EL (cell line): ENCODE results near the gene FBXO4.
A peak's percentile ranks its signal among the peaks of the same experiment; 100 is the strongest.
"Not testable (repeated sequence)": the region's sequence is repeated elsewhere in the genome, so short reads cannot be mapped to it uniquely, and the experiment has no call there.

Experiments
- DNase-seq: peaks from one replicate; pipeline ENCODE4 v3.0.0-alpha.2; 2016

The FBXO4 gene

GRCh38 chr5:41924526-41924871 is 582 bp upstream of the FBXO4 start:
- DNase-seq, result no peak

- DNase-seq, result peak; percentile 60
Measured at GRCh38 chr5:41925555-41925951, 472 bp downstream of the FBXO4 start.

- no peak for DNase-seq
Measured at GRCh38 chr5:41927604-41928003, 2.5 kb downstream of the FBXO4 start.

GRCh38 chr5:41929035-41929434 is 4.0 kb downstream of the FBXO4 start:
- no peak for DNase-seq

- DNase-seq, result no peak
Measured at GRCh38 chr5:41932770-41933169, 7.7 kb downstream of the FBXO4 start.

- DNase-seq, result no peak
Measured at GRCh38 chr5:41935544-41935943, 10.5 kb downstream of the FBXO4 start.

GRCh38 chr5:41940641-41941040 is 15.6 kb downstream of the FBXO4 start:
- DNase-seq, result peak; percentile 26

GRCh38 chr5:41945332-41945955 is 20.4 kb downstream of the FBXO4 start:
- not testable (repeated sequence) for DNase-seq

GRCh38 chr5:41951224-41951623 is 26.1 kb downstream of the FBXO4 start:
- no peak for DNase-seq

GRCh38 chr5:41954286-41954685 is 29.2 kb downstream of the FBXO4 start:
- DNase-seq, result no peak

- no peak for DNase-seq
Measured at GRCh38 chr5:41955432-41956024, 30.4 kb downstream of the FBXO4 start.

GRCh38 chr5:41956943-41957342 is 31.9 kb downstream of the FBXO4 start:
- no peak for DNase-seq

- DNase-seq, result no peak
Measured at GRCh38 chr5:41960481-41960880, 35.4 kb downstream of the FBXO4 start.

- no peak for DNase-seq
Measured at GRCh38 chr5:41961736-41962135, 36.7 kb downstream of the FBXO4 start.

- DNase-seq, result no peak
Measured at GRCh38 chr5:41962491-41962890, 37.4 kb downstream of the FBXO4 start.

GRCh38 chr5:41966401-41967105 is 41.5 kb downstream of the FBXO4 start:
- no peak for DNase-seq

GRCh38 chr5:41967401-41967800 is 42.3 kb downstream of the FBXO4 start:
- DNase-seq, result no peak

GRCh38 chr5:41968153-41968723 is 43.2 kb downstream of the FBXO4 start:
- no peak for DNase-seq

GRCh38 chr5:41973087-41973486 is 48.0 kb downstream of the FBXO4 start:
- DNase-seq, result no peak

GRCh38 chr5:41973887-41974286 is 48.8 kb downstream of the FBXO4 start:
- no peak for DNase-seq

- no peak for DNase-seq
Measured at GRCh38 chr5:41978676-41979075, 53.6 kb downstream of the FBXO4 start.

- no peak for DNase-seq
Measured at GRCh38 chr5:41980396-41980795, 55.3 kb downstream of the FBXO4 start.

GRCh38 chr5:41980870-41981269 is 55.8 kb downstream of the FBXO4 start:
- no peak for DNase-seq

GRCh38 chr5:41982858-41983257 is 57.8 kb downstream of the FBXO4 start:
- DNase-seq, result not testable (repeated sequence)
